Nephron progenitor cell (in vitro differentiated cells): ENCODE results near the gene EPHB1.

Source experiments
- DNase-seq: peaks from one replicate; pipeline ENCODE4 v3.0.0; 2021
- H3K27ac Mint-ChIP-seq: 2 replicates; pipeline ENCODE4 v1.8.0; 2021; ENCODE audit warnings: mild to moderate bottlenecking, moderate library complexity, mixed read lengths
- H3K27me3 Mint-ChIP-seq: 2 replicates; pipeline ENCODE4 v1.8.0; 2021; ENCODE audit warnings: mild to moderate bottlenecking, low read depth, mixed read lengths; ENCODE audit not compliant: poor library complexity
- H3K36me3 Mint-ChIP-seq: 2 replicates; pipeline ENCODE4 v1.8.0; 2021; ENCODE audit warnings: low read depth, mixed read lengths
- H3K4me1 Mint-ChIP-seq: 2 replicates; pipeline ENCODE4 v1.8.0; 2021; ENCODE audit warnings: mixed read lengths
- H3K4me3 Mint-ChIP-seq: 2 replicates; pipeline ENCODE4 v1.8.0; 2021; ENCODE audit warnings: mild to moderate bottlenecking, moderate library complexity, mixed read lengths
- H3K9me3 Mint-ChIP-seq: 2 replicates; pipeline ENCODE4 v1.8.0; 2021; ENCODE audit warnings: mild to moderate bottlenecking, moderate library complexity, mixed read lengths
- TF ChIP-seq, protein P1 (sequence below): fragments of 200-600 bp; sonication (generic); IDR thresholded peaks from 2 replicates; pipeline ENCODE4 v1.5.0; 2021; ENCODE audit warnings: antibody characterized with exemption

The EPHB1 gene

DNA sequence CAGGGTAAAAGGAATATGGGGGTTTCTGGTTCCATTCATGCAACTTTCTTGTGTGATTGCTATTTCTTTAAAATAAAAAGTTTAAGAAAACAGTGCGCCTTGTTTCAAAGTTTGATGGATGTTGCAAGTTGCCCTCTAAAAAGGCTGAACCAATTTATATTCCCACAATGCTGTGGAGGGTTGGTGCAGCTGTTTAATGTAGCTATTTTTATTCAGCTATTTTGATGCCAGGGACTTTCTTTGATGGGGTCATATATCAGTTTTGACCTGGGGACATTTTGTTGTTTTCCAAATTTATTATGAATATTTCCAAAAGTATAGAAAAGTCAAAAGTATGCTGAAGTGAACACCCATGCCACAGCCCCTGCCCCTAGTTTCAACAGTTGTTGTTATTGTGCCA lies 20.5 kb downstream of the EPHB1 start:
- H3K4me3 Mint-ChIP-seq, result no peak overlapping the region
- H3K9me3 Mint-ChIP-seq, result no peaks in the 10 kb centered on the region
- peaks cover 4% of the 10 kb centered on the region for H3K4me1 Mint-ChIP-seq
- H3K27ac Mint-ChIP-seq, result no peak overlapping the region
- H3K36me3 Mint-ChIP-seq, result no peaks in the 10 kb centered on the region
- TF ChIP-seq, protein P1, sequence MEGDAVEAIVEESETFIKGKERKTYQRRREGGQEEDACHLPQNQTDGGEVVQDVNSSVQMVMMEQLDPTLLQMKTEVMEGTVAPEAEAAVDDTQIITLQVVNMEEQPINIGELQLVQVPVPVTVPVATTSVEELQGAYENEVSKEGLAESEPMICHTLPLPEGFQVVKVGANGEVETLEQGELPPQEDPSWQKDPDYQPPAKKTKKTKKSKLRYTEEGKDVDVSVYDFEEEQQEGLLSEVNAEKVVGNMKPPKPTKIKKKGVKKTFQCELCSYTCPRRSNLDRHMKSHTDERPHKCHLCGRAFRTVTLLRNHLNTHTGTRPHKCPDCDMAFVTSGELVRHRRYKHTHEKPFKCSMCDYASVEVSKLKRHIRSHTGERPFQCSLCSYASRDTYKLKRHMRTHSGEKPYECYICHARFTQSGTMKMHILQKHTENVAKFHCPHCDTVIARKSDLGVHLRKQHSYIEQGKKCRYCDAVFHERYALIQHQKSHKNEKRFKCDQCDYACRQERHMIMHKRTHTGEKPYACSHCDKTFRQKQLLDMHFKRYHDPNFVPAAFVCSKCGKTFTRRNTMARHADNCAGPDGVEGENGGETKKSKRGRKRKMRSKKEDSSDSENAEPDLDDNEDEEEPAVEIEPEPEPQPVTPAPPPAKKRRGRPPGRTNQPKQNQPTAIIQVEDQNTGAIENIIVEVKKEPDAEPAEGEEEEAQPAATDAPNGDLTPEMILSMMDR, result no peak
- peaks cover 41% of the 10 kb centered on the region for H3K27me3 Mint-ChIP-seq
- no peak for DNase-seq

DNA sequence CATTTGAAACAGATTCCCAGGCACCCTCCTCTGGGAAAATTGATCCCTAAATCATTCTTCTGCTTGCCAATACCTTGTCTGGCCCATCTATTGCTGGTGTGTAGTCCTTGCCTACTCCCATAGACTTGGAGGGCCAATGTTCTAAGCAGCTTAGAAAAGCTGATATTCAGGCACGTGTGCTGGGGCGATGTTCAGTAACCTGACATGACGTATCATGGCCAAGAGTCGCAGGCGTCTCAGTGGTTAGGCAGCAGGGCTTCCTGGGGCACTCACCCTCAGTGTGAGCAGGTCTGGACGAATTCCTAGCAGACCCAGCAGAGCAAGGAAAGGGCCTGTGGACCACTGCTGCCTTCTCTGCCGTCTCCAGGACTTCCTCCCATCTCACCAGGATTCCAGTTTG lies 21.6 kb downstream of the EPHB1 start:
- TF ChIP-seq, protein P1, result no peak
- no peak for DNase-seq
- peaks cover 44% of the 10 kb centered on the region for H3K27me3 Mint-ChIP-seq
- peaks cover 7% of the 10 kb centered on the region for H3K4me1 Mint-ChIP-seq
- H3K9me3 Mint-ChIP-seq, result no peaks in the 10 kb centered on the region
- H3K4me3 Mint-ChIP-seq, result no peak overlapping the region
- no peak overlapping the region for H3K27ac Mint-ChIP-seq
- H3K36me3 Mint-ChIP-seq, result no peaks in the 10 kb centered on the region

DNA sequence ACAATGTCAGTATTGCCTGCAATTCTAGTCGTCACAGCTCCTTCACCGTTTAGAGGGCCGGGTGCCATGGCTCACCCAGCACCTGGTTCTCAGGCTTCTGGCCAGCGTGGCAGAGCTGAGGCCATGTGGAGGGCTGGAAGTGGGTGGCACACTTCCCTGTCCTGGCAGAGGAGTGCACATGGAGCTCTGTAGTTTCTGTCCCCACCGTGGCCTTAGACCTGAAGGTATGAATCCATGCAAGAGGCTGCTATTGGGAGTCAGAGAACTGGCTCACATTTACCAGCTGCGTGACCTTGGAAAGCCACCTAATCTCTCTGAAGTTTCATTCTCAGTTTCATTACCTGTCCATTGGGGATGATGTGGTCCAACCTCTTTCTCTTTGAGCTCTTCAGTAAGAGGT lies 22.2 kb downstream of the EPHB1 start:
- TF ChIP-seq, protein P1, result no peak
- no peak overlapping the region for H3K4me3 Mint-ChIP-seq
- DNase-seq, result no peak
- H3K27ac Mint-ChIP-seq, result no peak overlapping the region
- H3K27me3 Mint-ChIP-seq, result peaks cover 47% of the 10 kb centered on the region
- H3K36me3 Mint-ChIP-seq, result no peaks in the 10 kb centered on the region
- H3K9me3 Mint-ChIP-seq, result no peaks in the 10 kb centered on the region
- peaks cover 10% of the 10 kb centered on the region for H3K4me1 Mint-ChIP-seq

DNA sequence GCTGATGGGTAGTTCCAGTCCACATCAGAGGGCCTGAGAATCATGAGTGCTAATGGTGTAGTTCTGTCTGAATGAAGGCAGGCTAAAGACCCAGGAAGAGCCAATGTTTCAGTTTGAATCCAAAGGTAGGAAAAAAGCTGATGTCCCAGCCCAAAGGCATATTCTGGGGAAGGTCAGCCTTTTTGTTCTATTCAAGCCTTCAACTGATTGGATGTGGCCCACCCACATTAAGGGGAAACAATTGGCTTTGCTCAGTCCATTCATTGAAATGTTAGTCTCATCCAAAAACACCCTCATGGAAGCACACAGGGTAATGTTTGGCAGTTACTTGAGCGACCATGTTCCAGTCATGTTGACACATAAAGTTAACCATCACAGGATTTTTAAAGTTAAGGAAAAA lies 25.9 kb downstream of the EPHB1 start:
- peaks cover 41% of the 10 kb centered on the region for H3K4me1 Mint-ChIP-seq

DNA sequence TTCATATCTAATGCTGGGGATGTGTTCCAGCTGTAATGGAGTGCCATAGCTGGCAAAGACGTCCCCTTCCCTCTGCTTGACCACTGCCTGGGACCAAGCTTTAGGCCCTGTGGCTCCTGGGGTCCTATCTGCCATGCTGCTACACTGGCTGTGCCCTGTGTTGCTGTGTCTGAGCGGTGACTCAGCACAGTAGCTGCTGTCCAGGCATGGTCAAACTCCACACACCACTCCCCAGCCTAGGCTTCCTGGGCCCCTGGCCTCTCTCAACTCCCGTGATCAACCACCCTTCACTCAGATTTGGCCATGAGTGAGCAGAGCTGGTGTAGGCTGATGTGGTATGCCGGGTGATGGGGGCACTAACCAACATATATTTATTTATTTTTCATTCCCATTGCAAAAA lies 27.0 kb downstream of the EPHB1 start:
- H3K27me3 Mint-ChIP-seq, result peaks cover 53% of the 10 kb centered on the region
- no peak overlapping the region for H3K27ac Mint-ChIP-seq
- no peaks in the 10 kb centered on the region for H3K36me3 Mint-ChIP-seq
- no peaks in the 10 kb centered on the region for H3K9me3 Mint-ChIP-seq
- no peak for DNase-seq
- peaks cover 41% of the 10 kb centered on the region for H3K4me1 Mint-ChIP-seq
- H3K4me3 Mint-ChIP-seq, result no peak overlapping the region
- TF ChIP-seq, protein P1, result no peak

More for the DNA sequence above, 25.9 kb downstream of the EPHB1 start:
- TF ChIP-seq, protein P1, result no peak
- Mint-ChIP-seq H3K4me3 (no peak overlapping the region), H3K27me3 (peaks cover 47% of the 10 kb centered on the region), H3K27ac (no peak overlapping the region), H3K36me3 (no peaks in the 10 kb centered on the region), H3K9me3 (no peaks in the 10 kb centered on the region)
- no peak for DNase-seq

DNA sequence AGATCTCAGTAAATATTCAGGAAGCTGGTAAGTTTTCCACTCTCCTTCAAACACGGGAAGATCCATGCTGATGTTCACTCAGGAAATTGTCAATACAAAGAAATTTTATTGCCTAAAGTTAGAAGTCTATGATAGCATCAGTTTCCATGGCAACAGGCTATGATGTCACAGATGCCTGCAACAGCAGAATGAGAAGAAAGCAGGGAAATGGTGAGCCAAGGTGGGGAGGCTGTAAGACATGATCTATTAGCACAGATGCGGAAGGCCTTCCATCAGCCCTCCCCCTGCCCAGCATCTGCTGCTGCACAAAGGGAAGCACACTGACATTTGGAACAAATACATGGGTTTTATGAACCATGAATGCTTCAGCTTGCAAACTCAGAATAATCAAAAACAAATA lies 28.6 kb downstream of the EPHB1 start:
- peaks cover 49% of the 10 kb centered on the region for H3K27me3 Mint-ChIP-seq
- no peak overlapping the region for H3K27ac Mint-ChIP-seq
- no peaks in the 10 kb centered on the region for H3K9me3 Mint-ChIP-seq
- TF ChIP-seq, protein P1, result no peak
- no peaks in the 10 kb centered on the region for H3K36me3 Mint-ChIP-seq
- DNase-seq, result no peak
- H3K4me1 Mint-ChIP-seq, result peaks cover 41% of the 10 kb centered on the region
- no peak overlapping the region for H3K4me3 Mint-ChIP-seq
